Measurements from ENCODE around the gene RALGAPA1. TPM values are rescaled to one million over a fixed set of nuclear protein-coding genes. Genes with fewer than 3 reads are reported as not detected.
A peak's percentile ranks its signal among the peaks of the same experiment; 100 is the strongest.

Gene RALGAPA1
- total and polyA plus RNA-seq, 2 of the 13 experiments (the other 11 are each of a cell fraction or from before 2014, with no cell fraction given), result 65.0 to 89.2 TPM

DNA sequence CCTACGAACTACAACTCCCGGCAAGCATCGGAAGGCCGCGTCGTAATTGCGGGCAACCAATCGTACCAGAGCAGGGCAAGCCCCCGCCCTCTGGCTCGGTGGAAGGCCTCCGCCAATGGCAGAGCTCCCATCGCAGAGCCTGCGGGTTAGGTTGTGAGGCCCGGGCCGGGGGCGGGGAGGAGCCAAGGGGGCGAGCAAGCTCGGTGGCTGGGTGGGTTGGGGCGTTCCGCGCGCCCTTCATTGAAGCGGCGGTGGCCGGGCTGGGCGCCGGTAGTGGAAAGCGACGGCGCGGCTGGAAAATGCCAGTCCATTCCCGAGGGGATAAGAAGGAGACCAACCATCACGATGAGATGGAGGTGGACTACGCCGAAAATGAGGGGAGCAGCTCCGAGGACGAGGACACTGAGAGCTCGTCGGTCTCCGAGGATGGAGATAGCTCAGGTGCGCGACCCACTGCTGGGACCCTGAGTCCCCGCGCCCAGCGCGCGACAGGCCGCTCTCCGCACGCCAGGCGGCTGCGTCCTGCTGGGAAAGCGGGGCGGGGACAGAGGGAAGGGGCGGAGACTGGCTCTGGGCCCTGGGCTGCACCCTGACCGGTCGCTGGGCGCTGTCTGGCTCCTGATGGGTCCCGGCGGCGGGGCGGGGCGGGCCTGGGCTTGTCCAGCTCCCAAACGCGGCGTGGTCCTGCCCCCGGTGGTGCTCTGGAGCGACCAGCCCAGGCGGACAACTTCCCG lies 17.3 kb upstream of the RALGAPA1 start, which contains the start of gene BRMS1L (continued):
- TF ChIP-seq SPEN (CRISPR knock-in tag; IDR thresholded peaks at IDR 0.05; ENCODE audit: low read depth) (peak; percentile 98), ZBTB20 (CRISPR knock-in tag; IDR thresholded peaks at IDR 0.05; ENCODE audit: borderline replicate concordance, low read depth) (peak; percentile 98), ZNF749 (CRISPR knock-in tag; IDR thresholded peaks at IDR 0.05; ENCODE audit: borderline replicate concordance) (peak; percentile 96), SRSF1 (optimal IDR thresholded peaks at IDR 0.05; ENCODE audit: low read depth, low read length) (peak; percentile 99), TRIM24 (CRISPR knock-in tag; IDR thresholded peaks at IDR 0.05) (no peak), JUNB (CRISPR knock-in tag; IDR thresholded peaks at IDR 0.05; ENCODE audit: borderline replicate concordance) (no peak), ZNF121 (CRISPR knock-in tag; IDR thresholded peaks at IDR 0.05) (peak; percentile 51; the same call in 1 of the 2 replicates), ZNF790 (CRISPR knock-in tag; IDR thresholded peaks at IDR 0.05; ENCODE audit: borderline replicate concordance) (peak; percentile 99), ZNF792 (CRISPR knock-in tag; IDR thresholded peaks at IDR 0.05) (peak; percentile 99), SYNCRIP (IDR thresholded peaks at IDR 0.05; ENCODE audit: insufficient read depth, low read depth, low read length) (no peak), ZNF678 (CRISPR knock-in tag; IDR thresholded peaks at IDR 0.05) (peak; percentile 100), ZNF317 (CRISPR knock-in tag; IDR thresholded peaks at IDR 0.05) (peak; percentile 95), ZFP37 (CRISPR knock-in tag; IDR thresholded peaks at IDR 0.05; ENCODE audit: borderline replicate concordance) (peak; percentile 95; the same call in 1 of the 2 replicates), DZIP1 (CRISPR knock-in tag; IDR thresholded peaks at IDR 0.05) (peak; percentile 99), NFRKB (IDR thresholded peaks at IDR 0.05) (no peak), PBX3 (CRISPR knock-in tag; IDR thresholded peaks at IDR 0.05; ENCODE audit: borderline replicate concordance) (peak; percentile 89; the same call in 1 of the 2 replicates), ZFX (CRISPR knock-in tag; IDR thresholded peaks at IDR 0.05; ENCODE audit: low read depth) (peak; percentile 100)
- TF ChIP-seq, protein P1, sequence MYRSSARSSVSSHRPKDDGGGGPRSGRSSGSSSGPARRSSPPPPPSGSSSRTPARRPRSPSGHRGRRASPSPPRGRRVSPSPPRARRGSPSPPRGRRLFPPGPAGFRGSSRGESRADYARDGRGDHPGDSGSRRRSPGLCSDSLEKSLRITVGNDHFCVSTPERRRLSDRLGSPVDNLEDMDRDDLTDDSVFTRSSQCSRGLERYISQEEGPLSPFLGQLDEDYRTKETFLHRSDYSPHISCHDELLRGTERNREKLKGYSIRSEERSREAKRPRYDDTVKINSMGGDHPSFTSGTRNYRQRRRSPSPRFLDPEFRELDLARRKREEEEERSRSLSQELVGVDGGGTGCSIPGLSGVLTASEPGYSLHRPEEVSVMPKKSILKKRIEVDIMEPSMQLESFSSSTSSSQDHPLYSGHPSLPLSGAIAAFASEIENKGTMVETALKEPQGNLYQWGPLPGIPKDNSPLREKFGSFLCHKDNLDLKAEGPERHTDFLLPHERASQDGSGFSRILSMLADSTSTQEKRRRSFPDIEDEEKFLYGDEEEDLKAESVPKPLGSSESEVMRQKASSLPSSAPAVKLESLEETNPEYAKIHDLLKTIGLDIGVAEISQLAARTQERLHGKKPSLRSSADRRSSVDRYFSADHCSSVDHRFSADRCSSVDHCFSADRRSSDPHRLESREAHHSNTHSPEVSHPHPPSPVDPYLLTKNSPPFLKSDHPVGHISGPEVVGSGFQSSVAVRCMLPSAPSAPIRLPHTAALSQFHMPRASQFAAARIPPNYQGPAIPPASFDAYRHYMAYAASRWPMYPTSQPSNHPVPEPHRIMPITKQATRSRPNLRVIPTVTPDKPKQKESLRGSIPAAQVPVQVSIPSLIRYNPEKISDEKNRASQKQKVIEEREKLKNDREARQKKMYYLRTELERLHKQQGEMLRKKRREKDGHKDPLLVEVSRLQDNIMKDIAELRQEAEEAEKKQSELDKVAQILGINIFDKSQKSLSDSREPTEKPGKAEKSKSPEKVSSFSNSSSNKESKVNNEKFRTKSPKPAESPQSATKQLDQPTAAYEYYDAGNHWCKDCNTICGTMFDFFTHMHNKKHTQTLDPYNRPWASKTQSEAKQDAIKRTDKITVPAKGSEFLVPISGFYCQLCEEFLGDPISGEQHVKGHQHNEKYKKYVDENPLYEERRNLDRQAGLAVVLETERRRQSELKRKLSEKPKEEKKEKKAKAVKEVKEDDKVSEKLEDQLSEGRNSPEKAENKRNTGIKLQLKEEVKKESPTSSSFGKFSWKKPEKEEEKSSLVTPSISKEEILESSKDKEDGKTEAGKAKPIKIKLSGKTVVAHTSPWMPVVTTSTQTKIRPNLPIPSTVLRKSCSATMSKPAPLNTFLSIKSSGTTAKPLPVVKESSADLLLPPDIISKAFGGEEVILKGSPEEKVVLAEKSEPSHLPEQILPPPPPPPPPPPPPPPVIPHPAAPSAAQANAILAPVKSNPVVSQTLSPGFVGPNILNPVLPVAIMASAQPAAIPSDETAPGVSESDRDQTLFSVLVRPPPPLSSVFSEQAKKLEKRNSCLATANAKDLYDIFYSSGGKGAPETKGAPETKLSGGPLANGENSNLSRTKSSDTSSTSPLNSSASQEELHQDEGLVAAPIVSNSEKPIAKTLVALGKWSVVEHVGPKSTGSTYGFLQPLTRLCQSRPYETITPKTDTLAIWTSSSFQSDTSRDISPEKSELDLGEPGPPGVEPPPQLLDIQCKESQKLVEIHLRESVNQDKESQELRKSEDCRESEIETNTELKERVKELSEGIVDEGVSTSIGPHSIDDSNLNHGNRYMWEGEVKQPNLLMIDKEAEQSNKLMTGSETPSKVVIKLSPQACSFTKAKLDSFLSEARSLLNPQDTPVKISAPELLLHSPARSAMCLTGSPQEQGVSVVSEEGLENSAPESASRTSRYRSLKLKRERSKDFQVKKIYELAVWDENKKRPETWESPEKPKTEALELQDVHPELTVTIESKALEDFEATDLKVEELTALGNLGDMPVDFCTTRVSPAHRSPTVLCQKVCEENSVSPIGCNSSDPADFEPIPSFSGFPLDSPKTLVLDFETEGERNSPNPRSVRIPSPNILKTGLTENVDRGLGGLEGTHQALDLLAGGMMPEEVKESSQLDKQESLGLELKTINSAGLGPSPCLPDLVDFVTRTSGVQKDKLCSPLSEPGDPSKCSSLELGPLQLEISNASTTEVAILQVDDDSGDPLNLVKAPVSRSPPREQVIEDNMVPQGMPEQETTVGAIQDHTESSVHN (CRISPR knock-in tag; IDR thresholded peaks at IDR 0.05), result peak; percentile 98
